ENCODE data around the gene MT1F.
"Not testable (repeated sequence)": the region's sequence is repeated elsewhere in the genome, so short reads cannot be mapped to it uniquely, and the experiment has no call there.

MT1F gene

DNA sequence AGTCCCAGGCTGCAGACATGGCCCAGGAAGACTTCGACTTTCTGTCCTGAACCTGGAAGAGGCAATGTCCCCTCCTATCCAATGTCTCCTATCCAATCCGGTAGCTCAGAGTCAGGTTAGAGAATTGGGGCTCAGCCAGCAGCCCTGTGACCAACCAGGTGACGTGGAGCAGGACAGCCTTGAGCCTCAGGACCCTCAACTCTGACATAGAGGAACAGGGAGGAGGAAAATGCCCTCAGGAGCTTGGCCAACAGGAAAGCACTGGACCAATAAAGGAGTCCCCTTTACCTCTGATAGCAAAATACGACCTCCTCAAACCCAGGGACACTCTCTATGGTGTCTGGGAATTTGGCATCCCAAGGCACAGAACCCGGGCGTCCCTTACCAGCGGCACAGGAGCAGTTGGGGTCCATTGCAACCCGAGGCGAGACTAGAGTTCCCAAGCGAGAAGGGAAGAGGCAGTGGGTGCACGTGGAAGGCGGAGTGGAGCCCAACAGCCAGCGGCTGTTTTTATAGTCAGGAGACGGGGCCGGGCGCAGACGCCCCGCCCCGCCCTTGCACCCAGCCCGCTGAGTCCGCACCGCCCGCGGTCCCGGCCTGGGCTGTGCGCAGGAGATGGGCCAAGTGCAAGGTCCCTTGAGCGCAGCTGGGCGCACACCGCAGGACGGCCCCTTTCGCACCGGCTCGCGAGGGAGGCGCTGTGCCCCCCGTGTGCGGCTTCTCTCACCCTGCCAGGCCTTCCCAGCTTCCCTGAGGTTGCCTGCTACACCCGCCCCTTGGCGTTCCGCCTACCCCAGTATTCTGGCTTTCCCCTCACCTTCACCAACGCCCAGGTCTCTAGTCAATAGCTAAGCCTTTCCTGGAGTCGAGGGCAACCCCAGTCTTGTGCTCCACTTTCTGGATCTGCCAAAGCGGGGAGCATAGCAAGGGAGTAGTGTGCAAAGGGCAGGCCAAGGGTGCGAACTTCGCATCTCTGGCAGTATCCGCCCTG, 10.1 kb downstream of the MT1F start, which contains the start of gene MT1G:
Gene MT1G (minus strand): TSS at position 485 of the 991 bp plus-strand sequence. CDS start 72 bp downstream, at position 413.
- DNase-seq (ENCODE audit: low read depth), result no peak
- TF ChIP-seq, protein P1, sequence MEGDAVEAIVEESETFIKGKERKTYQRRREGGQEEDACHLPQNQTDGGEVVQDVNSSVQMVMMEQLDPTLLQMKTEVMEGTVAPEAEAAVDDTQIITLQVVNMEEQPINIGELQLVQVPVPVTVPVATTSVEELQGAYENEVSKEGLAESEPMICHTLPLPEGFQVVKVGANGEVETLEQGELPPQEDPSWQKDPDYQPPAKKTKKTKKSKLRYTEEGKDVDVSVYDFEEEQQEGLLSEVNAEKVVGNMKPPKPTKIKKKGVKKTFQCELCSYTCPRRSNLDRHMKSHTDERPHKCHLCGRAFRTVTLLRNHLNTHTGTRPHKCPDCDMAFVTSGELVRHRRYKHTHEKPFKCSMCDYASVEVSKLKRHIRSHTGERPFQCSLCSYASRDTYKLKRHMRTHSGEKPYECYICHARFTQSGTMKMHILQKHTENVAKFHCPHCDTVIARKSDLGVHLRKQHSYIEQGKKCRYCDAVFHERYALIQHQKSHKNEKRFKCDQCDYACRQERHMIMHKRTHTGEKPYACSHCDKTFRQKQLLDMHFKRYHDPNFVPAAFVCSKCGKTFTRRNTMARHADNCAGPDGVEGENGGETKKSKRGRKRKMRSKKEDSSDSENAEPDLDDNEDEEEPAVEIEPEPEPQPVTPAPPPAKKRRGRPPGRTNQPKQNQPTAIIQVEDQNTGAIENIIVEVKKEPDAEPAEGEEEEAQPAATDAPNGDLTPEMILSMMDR (conservative IDR thresholded peaks at IDR 0.05; ENCODE audit: control insufficient read depth, insufficient read depth, low read depth, low read length), result no peak
- no peak within 1 kb of the TSS for H3K4me3 ChIP-seq (ENCODE audit: control insufficient read depth, low read depth, low read length)

DNA sequence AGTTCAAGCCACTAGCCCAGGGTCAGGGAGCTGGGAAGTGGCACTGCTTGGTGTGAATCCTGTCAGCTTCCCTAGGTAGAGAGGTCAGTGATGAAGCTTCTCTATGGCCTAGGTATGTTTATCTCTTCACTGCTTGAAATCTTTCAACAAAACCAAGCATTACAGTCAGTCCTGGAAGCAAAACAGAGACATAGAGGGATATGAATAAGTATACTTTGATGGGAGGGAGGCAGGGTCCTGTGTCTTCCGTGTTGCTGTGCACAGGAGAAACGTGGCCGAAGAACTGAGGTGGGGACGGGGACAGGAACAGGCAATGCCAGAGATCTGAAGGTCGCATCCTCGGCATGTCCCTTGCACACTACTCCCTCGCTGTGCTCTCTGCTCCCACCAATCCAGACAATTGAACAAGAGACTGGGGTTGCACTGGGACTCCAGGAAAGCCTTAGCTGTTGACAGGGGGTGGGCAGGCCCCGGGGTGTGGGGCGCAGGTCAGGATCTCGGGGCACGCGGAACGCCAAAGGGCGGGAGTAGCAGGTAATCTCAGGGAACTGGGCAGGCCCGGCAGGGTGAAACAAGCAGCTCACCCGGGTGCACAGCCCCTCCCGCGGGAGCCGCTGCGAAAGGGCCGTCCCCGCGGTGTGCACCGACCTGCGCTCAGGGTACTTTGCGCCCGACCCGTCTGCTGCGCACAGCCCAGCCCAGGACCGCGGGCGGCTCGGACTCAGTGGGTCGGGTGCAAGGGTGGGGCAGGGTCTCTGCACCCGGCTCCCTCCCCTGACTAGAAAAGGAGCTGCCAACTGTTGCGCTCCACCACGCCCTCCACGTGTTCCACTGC, 11.5 kb downstream of the MT1F start, which contains the start of gene MT1H:
Gene MT1H (plus strand): TSS at position 810 of the 835 bp plus-strand sequence. CDS start 71 bp downstream, outside the sequence.
- TF ChIP-seq, protein P1 (conservative IDR thresholded peaks at IDR 0.05; ENCODE audit: control insufficient read depth, insufficient read depth, low read depth, low read length), result no peak
- no peak within 1 kb of the TSS for H3K4me3 ChIP-seq (ENCODE audit: control insufficient read depth, low read depth, low read length)
- DNase-seq (ENCODE audit: low read depth), result no peak

DNA sequence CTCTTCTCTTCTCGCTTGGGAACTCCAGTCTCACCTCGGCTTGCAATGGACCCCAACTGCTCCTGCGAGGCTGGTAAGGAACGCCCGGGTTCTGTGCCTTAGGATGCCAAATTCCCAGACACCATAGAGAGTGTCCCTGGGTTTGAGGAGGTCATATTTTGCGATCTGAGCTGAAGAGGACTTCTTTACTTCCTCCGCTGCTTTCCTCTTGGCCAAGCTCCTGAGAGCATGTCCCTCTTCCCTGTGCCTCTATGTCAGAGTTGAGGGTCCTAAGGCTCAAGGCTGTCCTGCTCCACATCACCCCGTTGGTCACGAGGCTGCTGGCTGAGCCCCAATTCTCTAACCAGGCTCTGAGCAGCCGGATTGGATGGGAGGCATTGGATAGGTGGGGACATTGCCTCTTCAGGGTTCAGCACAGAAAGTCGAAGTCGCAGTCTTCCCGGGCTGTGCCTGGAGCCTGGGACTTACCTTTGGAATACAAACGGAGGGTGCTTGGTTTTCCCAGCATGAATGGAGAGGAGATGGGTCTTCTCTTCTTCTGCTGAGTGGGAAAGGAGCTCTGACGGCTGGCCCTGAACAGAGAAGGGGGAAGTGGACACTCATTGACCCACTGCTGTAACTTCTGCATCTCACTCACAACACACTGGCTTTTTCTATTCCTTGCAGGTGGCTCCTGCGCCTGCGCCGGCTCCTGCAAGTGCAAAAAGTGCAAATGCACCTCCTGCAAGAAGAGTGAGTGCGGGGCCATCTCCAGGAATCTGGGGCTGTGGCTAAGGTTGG, 12.3 kb downstream of the MT1F start:
- TF ChIP-seq, protein P1 (conservative IDR thresholded peaks at IDR 0.05; ENCODE audit: control insufficient read depth, insufficient read depth, low read depth, low read length), result no peak
- no peak for DNase-seq (ENCODE audit: low read depth)
- H3K4me3 ChIP-seq (ENCODE audit: control insufficient read depth, low read depth, low read length), result no peak overlapping the region

DNA sequence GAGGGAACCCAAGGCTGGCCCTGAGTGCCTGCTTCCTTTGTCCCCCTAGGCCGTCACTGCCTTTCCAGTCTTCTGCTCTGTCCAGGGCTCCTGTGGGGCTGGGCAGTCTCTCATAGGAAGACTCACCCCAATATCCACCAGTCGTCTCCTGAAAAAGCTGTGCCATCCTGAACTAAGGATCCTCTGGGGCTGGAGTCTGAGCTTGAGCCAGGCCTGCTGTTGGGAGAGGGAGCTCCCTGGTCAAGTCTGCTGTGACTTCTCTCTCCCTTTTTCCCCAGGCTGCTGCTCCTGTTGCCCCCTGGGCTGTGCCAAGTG, 12.8 kb downstream of the MT1F start:
- H3K4me3 ChIP-seq (ENCODE audit: control insufficient read depth, low read depth, low read length), result no peak overlapping the region
- TF ChIP-seq, protein P1 (conservative IDR thresholded peaks at IDR 0.05; ENCODE audit: control insufficient read depth, insufficient read depth, low read depth, low read length), result no peak
- DNase-seq (ENCODE audit: low read depth), result no peak

DNA sequence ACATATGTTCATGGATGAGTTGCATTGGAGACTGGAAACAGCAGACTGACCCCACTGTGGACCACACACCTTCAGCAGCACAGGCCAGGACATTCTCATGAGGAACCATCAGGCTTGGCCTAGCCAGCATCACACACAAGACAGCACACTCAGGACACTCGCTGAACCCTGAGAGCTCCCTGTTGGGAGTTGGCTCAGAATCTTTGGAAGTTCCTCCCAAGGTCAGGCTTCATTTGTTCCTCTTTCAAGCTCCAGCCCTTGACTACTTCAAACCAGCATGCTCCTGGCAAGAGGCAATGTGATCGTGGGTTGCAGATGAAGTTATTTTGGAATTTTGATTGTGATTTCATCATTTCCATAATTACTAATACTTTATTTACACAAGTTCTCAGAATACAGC, 13.9 kb downstream of the MT1F start:
- peak; percentile 38 for DNase-seq (ENCODE audit: low read depth)

DNA sequence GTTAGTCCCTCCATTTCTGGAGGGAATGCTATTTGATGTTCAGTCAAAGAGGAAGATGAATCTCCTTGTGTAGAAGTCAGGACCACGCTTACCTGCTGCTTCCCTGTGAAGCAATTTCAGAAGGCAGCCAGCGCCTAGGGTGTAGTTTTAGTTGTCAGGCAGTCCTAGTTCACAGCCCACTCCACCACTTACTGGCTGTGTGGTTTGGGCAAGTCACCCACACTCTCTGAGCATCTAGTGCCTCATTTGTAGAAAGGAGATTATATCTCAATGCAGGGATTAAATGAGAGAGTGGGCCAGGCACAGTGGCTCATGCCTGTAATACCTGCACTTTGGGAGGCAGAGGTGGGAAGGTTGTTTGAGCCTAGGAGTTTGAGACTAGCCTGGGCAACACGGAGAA, 14.4 kb downstream of the MT1F start:
- H3K4me3 ChIP-seq (ENCODE audit: control insufficient read depth, low read depth, low read length); DNase-seq (ENCODE audit: low read depth): not testable (repeated sequence)

More for the DNA sequence above, 13.9 kb downstream of the MT1F start:
- not testable (repeated sequence) for H3K4me3 ChIP-seq (ENCODE audit: control insufficient read depth, low read depth, low read length)

DNA sequence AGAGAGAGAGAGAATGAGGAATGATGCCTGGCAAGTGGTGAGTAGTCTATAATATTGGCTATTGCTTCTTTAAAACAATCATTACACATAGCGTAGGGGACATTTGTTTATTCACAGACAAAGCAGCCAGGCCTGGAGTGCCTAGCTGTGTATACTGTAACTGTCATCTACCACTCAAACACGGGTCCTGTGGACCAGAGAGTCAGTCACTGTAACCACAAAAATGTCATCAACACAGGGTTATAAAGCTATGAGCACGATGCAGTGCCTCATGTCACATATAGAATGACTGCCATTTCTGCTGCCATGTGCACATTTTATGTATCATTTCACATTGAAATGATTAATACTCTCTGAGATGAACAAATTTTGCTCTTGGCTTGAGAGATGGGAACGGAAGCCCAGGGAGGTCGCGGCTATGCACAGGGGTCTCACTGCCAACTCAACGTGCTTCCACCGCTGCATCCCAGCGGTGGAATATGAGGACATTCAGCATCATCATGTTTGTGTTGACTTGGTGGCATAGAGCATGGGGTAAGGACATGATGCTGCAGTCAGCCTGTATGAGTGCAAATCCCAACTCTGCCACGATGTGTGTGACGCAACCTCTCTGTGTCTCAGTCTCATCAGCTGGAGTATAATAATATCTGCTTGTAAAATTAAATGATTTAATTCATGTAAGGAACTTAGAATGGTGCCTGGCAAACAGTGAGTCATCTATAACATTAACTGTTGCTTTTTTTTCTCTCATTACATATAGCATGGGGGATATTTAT, 15.2 kb downstream of the MT1F start:
- DNase-seq (ENCODE audit: low read depth), result peak; percentile 26
- H3K4me3 ChIP-seq (ENCODE audit: control insufficient read depth, low read depth, low read length), result no peak overlapping the region
- TF ChIP-seq, protein P1 (conservative IDR thresholded peaks at IDR 0.05; ENCODE audit: control insufficient read depth, insufficient read depth, low read depth, low read length), result no peak
